ENCODE measurements around the gene KIAA0513.

Gene KIAA0513

DNA sequence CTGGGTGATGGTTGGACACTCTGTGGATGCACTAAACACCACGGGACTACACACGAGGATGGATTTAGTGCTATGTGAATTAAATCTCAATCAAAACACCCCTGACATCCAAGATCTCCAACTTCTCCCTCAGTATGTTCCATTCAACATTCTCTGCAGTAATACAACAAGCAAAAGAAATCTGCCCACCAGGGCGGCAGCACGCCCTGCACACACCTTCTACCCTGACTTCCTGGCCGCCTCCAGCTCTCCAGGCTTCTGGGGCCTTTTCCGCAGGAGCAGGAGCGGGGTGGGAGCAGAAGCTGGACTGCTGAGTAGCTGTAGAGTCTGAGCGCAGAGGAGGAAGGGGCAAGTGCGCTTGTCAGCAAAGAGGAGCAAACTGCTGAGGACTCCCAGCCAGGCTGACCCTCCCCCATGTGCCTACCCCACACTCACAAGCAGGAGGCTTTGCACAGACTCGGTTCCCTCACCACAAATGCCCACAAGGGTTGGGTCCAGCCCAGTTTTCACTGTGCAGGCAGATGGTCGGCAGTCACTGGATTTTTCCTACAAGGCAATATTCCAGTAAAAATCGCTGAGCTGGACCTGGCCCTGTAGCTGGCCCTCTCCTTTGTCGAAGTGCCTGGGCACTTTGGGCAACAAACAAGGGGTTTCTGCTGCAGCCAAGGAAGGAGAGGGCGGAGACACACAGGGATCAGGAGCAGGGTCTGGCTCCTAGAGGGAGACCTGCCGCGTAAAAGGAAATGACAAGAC is 39.1 kb upstream of the KIAA0513 start:
- DNase-seq (ENCODE audit: low read depth): no peak
- TF ChIP-seq CTCF (conservative IDR thresholded peaks at IDR 0.05; ENCODE audit: low read depth, low read length): no peak
- no peak overlapping the region for H3K4me3 ChIP-seq (ENCODE audit: low read depth, low read length)

DNA sequence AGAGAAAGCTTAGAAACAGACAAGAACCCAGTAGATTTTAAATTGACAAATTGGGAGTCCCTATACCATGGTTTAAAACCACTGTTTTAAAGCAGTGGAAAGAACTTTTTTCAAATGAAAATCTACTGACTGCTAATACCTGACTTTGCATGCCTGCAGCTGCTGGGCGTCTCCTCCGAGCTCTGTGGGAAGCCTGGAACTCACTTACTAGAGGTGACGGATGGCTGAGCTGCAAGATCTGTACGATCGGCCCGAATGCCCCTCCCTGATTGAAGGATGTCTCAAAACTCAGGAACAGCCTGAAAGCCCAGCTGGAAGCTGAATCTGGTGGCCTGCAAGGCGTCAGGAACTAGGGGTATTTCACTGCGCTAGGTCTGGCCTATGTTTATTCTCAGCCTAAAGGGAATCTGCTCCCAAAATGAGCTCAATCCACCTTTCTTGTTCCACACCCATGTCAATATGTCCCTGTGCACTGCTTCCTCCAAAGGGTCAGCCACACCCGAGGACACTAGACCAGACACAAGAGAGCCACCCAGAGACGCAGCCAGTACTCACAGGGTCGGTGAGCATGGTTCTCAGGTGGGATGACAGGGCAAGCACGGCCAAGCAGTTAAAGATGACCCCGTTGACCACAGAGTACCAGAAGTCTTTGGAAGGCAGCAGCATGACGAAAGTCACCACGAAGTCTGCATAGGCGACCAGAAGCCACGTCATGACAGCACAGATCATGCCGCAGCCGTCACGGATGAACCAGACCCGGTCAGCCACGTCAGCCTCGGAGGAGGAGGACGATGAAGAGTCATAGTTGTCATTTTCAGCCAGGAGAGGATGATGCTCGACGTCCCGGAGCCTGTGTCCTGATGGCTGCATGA is 37.6 kb upstream of the KIAA0513 start:
- no peak for DNase-seq (ENCODE audit: low read depth)
- TF ChIP-seq CTCF (conservative IDR thresholded peaks at IDR 0.05; ENCODE audit: low read depth, low read length): no peak
- no peak overlapping the region for H3K4me3 ChIP-seq (ENCODE audit: low read depth, low read length)

DNA sequence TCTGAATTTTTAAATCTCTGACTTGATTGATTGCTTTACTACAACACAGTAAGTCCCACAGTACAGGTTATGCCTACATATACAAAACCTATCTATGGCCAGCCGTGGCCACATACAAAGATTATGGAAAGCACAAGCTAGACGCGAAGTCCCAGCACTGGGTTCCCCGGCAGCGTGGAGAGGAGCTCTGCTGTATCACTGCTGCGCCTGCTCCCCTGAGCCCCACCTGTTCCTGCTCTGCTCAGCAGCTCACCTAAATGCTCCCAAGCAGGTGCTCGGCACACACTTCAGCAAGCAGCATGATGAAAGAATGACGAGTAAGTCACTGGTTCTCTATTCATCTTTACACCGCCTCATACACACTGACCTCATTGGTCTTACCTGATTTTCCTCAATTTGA is 36.8 kb upstream of the KIAA0513 start:
- H3K4me3 ChIP-seq (ENCODE audit: low read depth, low read length): no peak overlapping the region
- DNase-seq (ENCODE audit: low read depth): no peak
- TF ChIP-seq CTCF (conservative IDR thresholded peaks at IDR 0.05; ENCODE audit: low read depth, low read length): no peak

- peak; percentile 75 for DNase-seq (ENCODE audit: low read depth)
- no peak for TF ChIP-seq CTCF (conservative IDR thresholded peaks at IDR 0.05; ENCODE audit: low read depth, low read length)
- H3K4me3 ChIP-seq (ENCODE audit: low read depth, low read length): no peak overlapping the region
Measured at GRCh38 chr16:84992717-84993075, 34.9 kb upstream of the KIAA0513 start.

- TF ChIP-seq CTCF (conservative IDR thresholded peaks at IDR 0.05; ENCODE audit: low read depth, low read length): no peak
- H3K4me3 ChIP-seq (ENCODE audit: low read depth, low read length): no peak overlapping the region
- DNase-seq (ENCODE audit: low read depth): no peak
Measured at GRCh38 chr16:84993926-84994325, 33.7 kb upstream of the KIAA0513 start.

DNA sequence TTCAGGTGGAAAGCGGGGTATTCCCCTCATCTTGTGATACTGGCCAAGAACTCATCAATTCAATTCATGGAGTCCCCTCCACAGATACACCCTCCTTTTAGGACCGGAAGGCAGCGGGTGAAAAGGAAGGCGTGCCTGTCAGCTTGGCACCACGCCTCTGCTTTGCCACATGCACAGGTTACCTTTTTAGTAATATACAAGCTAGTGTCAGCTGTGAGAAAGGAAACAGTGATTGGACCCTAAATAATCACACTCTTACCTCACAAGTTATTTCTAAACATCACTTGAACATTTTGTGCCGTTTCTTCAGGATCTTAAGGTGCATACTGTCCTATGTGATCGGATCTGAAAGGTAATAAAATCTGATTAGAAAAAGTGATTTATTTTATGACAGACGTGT is 31.9 kb upstream of the KIAA0513 start:
- no peak for DNase-seq (ENCODE audit: low read depth)
- no peak overlapping the region for H3K4me3 ChIP-seq (ENCODE audit: low read depth, low read length)
- TF ChIP-seq CTCF (conservative IDR thresholded peaks at IDR 0.05; ENCODE audit: low read depth, low read length): no peak

All from choroid plexus epithelial cell (primary cell).